ENCODE results near the gene FRMD4A. TPM values are rescaled to one million over a fixed set of nuclear protein-coding genes. Genes with fewer than 3 reads are reported as not detected.
"Not testable (repeated sequence)": the region's sequence is repeated elsewhere in the genome, so short reads cannot be mapped to it uniquely, and the experiment has no call there.

FRMD4A gene
- total and polyA plus RNA-seq, 2 of the 4 experiments (the other 2 are of a cell fraction), result 30.3 to 68.8 TPM

- H2BK120ac ChIP-seq (ENCODE audit: low read depth, low read length); H2AK5ac ChIP-seq (ENCODE audit: low read depth, low read length); H2AFZ ChIP-seq (replicated peaks; ENCODE audit: low read length, poor library complexity); H2BK5ac ChIP-seq (ENCODE audit: low read depth, low read length, poor library complexity, severe bottlenecking); H3K4me2 ChIP-seq (ENCODE audit: low read depth, low read length); H4K91ac ChIP-seq (ENCODE audit: insufficient read depth, low read depth, low read length); H3K9ac ChIP-seq (ENCODE audit: low read depth, low read length); H2BK20ac ChIP-seq (ENCODE audit: low read depth, low read length); H3K36me3 ChIP-seq (ENCODE audit: control insufficient read depth, insufficient read depth, low read length); ATAC-seq (ENCODE audit: low read depth); H2AK9ac ChIP-seq (replicated peaks; ENCODE audit: low read depth, low read length, poor library complexity); dilution Hi-C loops (cut with HindIII; ENCODE audit: low sequenced_read_pairs, unreplicated experiment); H2BK15ac ChIP-seq (ENCODE audit: low read depth, low read length); H4K5ac ChIP-seq (ENCODE audit: low read depth, low read length); CTCF ChIA-PET; H4K20me1 ChIP-seq (ENCODE audit: insufficient read depth, low read length); H4K8ac ChIP-seq (ENCODE audit: low read depth in 2 of 2, low read length in 2 of 2); H3K14ac ChIP-seq (replicated peaks; ENCODE audit: low read depth, low read length); DNase-seq; H3K9me3 ChIP-seq (ENCODE audit: control insufficient read depth, insufficient read depth, low read length); H3K56ac ChIP-seq (ENCODE audit: extremely low read depth, insufficient read depth, low read length); H3K18ac ChIP-seq (ENCODE audit: low read depth, low read length); H3K27ac ChIP-seq (ENCODE audit: insufficient read depth, low read length); H3K4me3 ChIP-seq (ENCODE audit: insufficient read depth, low read depth, low read length); BruUV-seq (replicated peaks); H3K23ac ChIP-seq (ENCODE audit: low read depth, low read length); H3K27me3 ChIP-seq (ENCODE audit: control insufficient read depth, insufficient read depth, low read length); POLR2A ChIA-PET (ENCODE audit: unreplicated experiment): not testable (repeated sequence)
- WGBS, 2 experiments (ENCODE audit: extremely low coverage in 2 of 2, insufficient read length in 1 of 2), result 95% methylated on average over 4 of the region's 4 CpGs; no CpG with 5 or more reads in 1 of the 2 experiments
- intact Hi-C loops (cut with micrococcal nuclease), result loop anchor here (1.0 to 5.0 kb wide), 4 partner anchors 72 to 406 kb away; no protein-coding TSS in a partner anchor
- Histone ChIP-seq H3K4ac (ENCODE audit: low read depth, low read length) (peak overlapping the region; percentile 10; the same call in 1 of the 2 replicates), H3K4me1 (ENCODE audit: control insufficient read depth, insufficient read depth, low read length) (peaks cover 11% of the 10 kb centered on the region), H3K9me1 (ENCODE audit: insufficient read depth, low read length) (peaks cover 12% of the 10 kb centered on the region; the same call in 1 of the 2 replicates), H3K79me1 (ENCODE audit: low read depth in 1 of 2, low read length in 2 of 2) (peaks cover 21 to 46% of the 10 kb centered on the region in 2 experiments; a peak in 3 of 4 replicates)
- in situ Hi-C loops (cut with MboI; ENCODE audit: low sequenced_read_pairs), result loop anchor here (5.0 to 10.0 kb wide), 3 partner anchors 111 to 404 kb away; no protein-coding TSS in a partner anchor
Measured at GRCh38 chr10:13778693-13778960, 552.1 kb downstream of the FRMD4A start.

Data from IMR-90 (cell line).